ENCODE results near the gene RPL13. TPM values are rescaled to one million over a fixed set of nuclear protein-coding genes. Genes with fewer than 3 reads are reported as not detected.

RPL13 gene
- total and polyA plus RNA-seq, 2 of the 13 experiments (the other 11 are each of a cell fraction or from before 2014, with no cell fraction given): 2,988 to 4,411 TPM

- TF ChIP-seq ZHX2 (IDR thresholded peaks at IDR 0.05; ENCODE audit: low read depth): no peak
- TF ChIP-seq ZHX2 (CRISPR knock-in tag; IDR thresholded peaks at IDR 0.05; ENCODE audit: borderline replicate concordance): no peak
- TF ChIP-seq NFE2L2 (IDR thresholded peaks at IDR 0.05; ENCODE audit: low read length): no peak
- no peak for TF ChIP-seq HIVEP1 (CRISPR knock-in tag; IDR thresholded peaks at IDR 0.05)
- peak in 1 of 2 experiments; percentile 58; a peak in 1 of 4 replicates for TF ChIP-seq EP300 (IDR thresholded peaks at IDR 0.05; ENCODE audit: low read depth in 2 of 2, low read length in 2 of 2)
- no peak for TF ChIP-seq EP300 (CRISPR knock-in tag; IDR thresholded peaks at IDR 0.05; ENCODE audit: borderline replicate concordance)
- peak; percentile 67 for TF ChIP-seq ZNF263 (CRISPR knock-in tag; IDR thresholded peaks at IDR 0.05)
- 0 out of 2 replicates have a peak, but pooled peaks have one; percentile 24 for TF ChIP-seq HMGXB3 (CRISPR knock-in tag; IDR thresholded peaks at IDR 0.05; ENCODE audit: borderline replicate concordance)
- 0 out of 2 replicates have a peak, but pooled peaks have one; percentile 26 for TF ChIP-seq ZNF333 (CRISPR knock-in tag; IDR thresholded peaks at IDR 0.05; ENCODE audit: borderline replicate concordance)
- TF ChIP-seq GLI4 (CRISPR knock-in tag; IDR thresholded peaks at IDR 0.05; ENCODE audit: borderline replicate concordance): no peak; the same call in 1 of the 2 replicates
- TF ChIP-seq SALL1 (CRISPR knock-in tag; IDR thresholded peaks at IDR 0.05): peak; percentile 69; the same call in 1 of the 2 replicates
- TF ChIP-seq FIP1L1 (IDR thresholded peaks at IDR 0.05; ENCODE audit: borderline replicate concordance, insufficient read depth, low read depth, low read length): no peak
- no peak for TF ChIP-seq ZNF256 (CRISPR knock-in tag; conservative IDR thresholded peaks at IDR 0.05)
- TF ChIP-seq ZNF598 (CRISPR knock-in tag; IDR thresholded peaks at IDR 0.05; ENCODE audit: borderline replicate concordance): no peak
- peak; percentile 90 for TF ChIP-seq PHF21A (CRISPR knock-in tag; IDR thresholded peaks at IDR 0.05)
- no peak for TF ChIP-seq RFXANK (CRISPR knock-in tag; IDR thresholded peaks at IDR 0.05)
- peak; percentile 93 for TF ChIP-seq MTA1 (CRISPR knock-in tag; IDR thresholded peaks at IDR 0.05; ENCODE audit: borderline replicate concordance)
Measured at GRCh38 chr16:89545044-89545830, 15.2 kb upstream of the RPL13 start (continued).
